Right lobe of liver (tissue), 6 donors: ENCODE data around the gene YES1. TPM values are rescaled to one million over a fixed set of nuclear protein-coding genes. Genes with fewer than 3 reads are reported as not detected.

Source experiments
- ATAC-seq, 4 donors: fragments of 200-7000 bp; cut with Tn5 transposase; one replicate each; pipeline ENCODE4 v1.9.1; 2020; ENCODE audit warnings: mild to moderate bottlenecking in 4 of 4, moderate library complexity in 4 of 4
- DNase-seq, 3 donors: peaks; one replicate each; pipeline ENCODE4 v3.0.0-alpha.2; 2020
- H3K27ac ChIP-seq, 3 donors: fragments of 200-600 bp; one replicate each; pipeline ENCODE4 v1.8.0; 2022
- H3K27me3 ChIP-seq, 2 donors: fragments of 200-600 bp; one replicate each; pipeline ENCODE4 v1.8.0; 2022
- H3K36me3 ChIP-seq, 4 donors: fragments of 200-600 bp; sonication (generic) in 1 of 4; one replicate each; pipeline versions ENCODE4 v1.5.1 to v1.8.0; 2017 to 2022; ENCODE audit warnings: control low read depth in 1 of 4
- H3K4me1 ChIP-seq, 4 donors: fragments of 200-600 bp; sonication (generic) in 1 of 4; one replicate each; pipeline versions ENCODE4 v1.5.1 to v1.8.0; 2017 to 2022; ENCODE audit warnings: control low read depth in 1 of 4
- H3K4me3 ChIP-seq, 3 donors: fragments of 200-600 bp; one replicate each; pipeline ENCODE4 v1.8.0; 2022
- H3K9me3 ChIP-seq, 4 donors: fragments of 200-600 bp; sonication (generic) in 1 of 4; one replicate each; pipeline versions ENCODE4 v1.5.1 to v1.8.0; 2017 to 2022; ENCODE audit warnings: control low read depth in 1 of 4
- CTCF ChIP-seq, 4 donors: fragments of 200-600 bp in 3 of 4; fragments of 450-650 bp in 1 of 4; IDR thresholded peaks; one replicate each; pipeline versions ENCODE4 v1.5.1 to v1.8.0; 2016 to 2022; ENCODE audit warnings: antibody characterized with exemption in 4 of 4, mild to moderate bottlenecking in 2 of 4
- POLR2A ChIP-seq: fragments of 450-650 bp; IDR thresholded peaks from one replicate; pipeline ENCODE4 v1.6.1; 2017; ENCODE audit warnings: antibody characterized with exemption, mild to moderate bottlenecking
- WGBS: methylation state at CpG from one replicate; pipeline ENCODE4 v1.1.6; 2018; ENCODE audit warnings: low coverage, low lambda C conversion rate; ENCODE audit not compliant: insufficient coverage; ENCODE audit errors: missing lambda C conversion rate; 5-methylcytosine and 5-hydroxymethylcytosine counted together
- intact Hi-C, 2 donors: fragments of 100-400 bp; cut with DNase I; formaldehyde crosslinking; loops; one replicate each; pipeline versions ENCODE4 v1.11.2 to v1.14.1; 2022
- total RNA-seq, 6 experiments: library from RNA; depleted of rRNA in 2 of 6; stranded (reverse); fragments of >200 nt in 2 of 6; fragmentation: NEBNext Ultra II Directional in 3 of 6; extraction: Animal tissue kit (Norgen Biotek cat#: 25700) in 3 of 6; gene quantifications; one replicate each; pipeline versions ENCODE4 v1.1.0 to v1.2.4, GENCODE V29; 2016 to 2023
- donor health status: DM: no; HTN: yes; CAD: no.
- donor health status: DM: no; HTN: no; CAD: no.
- donor health status: DM: no; HTN: no; CAD: no.
- donor health status: DM: no; HTN: yes; CAD: no.
- donor health status: DM: no; HTN: yes; CAD: no.

YES1 gene
- total RNA-seq, 6 experiments from 2014 or later = 30.6 to 79.8 (median 43.2) TPM

DNA sequence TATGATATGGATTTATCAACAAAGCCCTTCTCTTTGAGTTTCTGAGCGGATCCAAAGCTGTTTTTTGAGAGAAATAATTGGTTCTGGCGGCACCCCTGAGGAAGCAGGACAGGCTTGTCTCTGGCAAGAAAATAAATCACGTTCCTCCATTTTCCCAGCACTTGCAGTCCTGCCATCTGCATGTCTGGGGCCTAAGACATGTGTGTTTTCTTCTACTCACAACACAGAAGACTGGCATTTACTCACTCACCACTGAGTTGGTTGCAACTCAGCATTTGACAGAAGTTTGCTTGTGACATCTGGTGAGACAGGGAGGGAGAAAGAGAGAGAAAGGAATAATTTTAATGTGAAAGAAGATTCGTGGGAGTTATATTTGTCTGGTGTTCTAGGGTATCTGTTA lies 37.0 kb upstream of the YES1 start:
- DNase-seq (no peak), ATAC-seq (no peak)
- TF ChIP-seq CTCF (IDR thresholded peaks at IDR 0.05) (no peak), POLR2A (no peak)
- Histone ChIP-seq H3K27ac (peak overlapping the region in 1 of 3 donors; percentile 24), H3K27me3 (no peaks in the 10 kb centered on the region), H3K9me3 (no peaks in the 10 kb centered on the region), H3K4me1 (peaks cover 0 to 10% (median 5%) of the 10 kb centered on the region in 4 donors), H3K4me3 (no peak overlapping the region), H3K36me3 (no peaks in the 10 kb centered on the region)
- 96% methylated on average over 4 of the region's 4 CpGs for WGBS
- intact Hi-C loops = no loop called here

DNA sequence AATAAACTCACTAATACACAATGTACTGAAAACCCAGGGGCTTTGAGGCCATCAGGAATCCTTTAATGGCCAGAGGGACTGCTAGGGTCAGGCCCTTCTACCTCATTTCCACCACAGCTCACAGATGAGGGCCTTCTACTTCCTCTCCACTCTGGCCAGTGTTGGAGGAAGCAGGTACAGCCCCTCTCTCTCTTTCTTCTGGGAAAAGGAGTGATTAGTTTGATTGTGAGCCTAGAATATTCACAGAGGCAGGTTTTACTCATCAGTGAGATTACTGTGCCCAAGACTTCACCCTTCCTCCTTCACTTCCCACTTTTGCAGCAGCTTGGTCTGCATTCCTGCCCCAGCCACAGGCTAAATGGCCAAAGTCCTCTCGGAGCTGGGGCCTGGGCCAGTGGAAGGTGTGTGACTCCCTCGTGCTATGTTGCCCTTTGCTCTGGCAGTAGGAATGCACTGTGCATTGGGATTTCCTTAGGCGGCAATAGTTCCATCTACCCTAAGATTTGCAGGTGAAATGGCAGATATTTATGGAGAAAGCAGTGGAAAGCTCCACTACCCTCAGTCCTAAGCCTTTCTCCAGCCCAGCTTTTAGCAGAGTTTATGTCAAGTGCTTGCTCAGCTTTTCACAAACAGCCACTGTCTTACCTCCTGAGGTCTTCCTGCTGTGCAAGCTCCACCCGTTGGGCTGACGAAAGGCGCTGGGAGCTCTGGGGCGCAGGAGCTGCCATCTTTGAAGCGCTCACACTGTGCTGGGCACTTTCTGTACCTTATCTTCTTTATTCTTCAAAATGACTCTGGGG lies 36.2 kb upstream of the YES1 start:
- peak; percentile 96 to 100 (median 98) for ATAC-seq
- TF ChIP-seq POLR2A = no peak
- no peak for TF ChIP-seq CTCF (IDR thresholded peaks at IDR 0.05)
- H3K4me3 ChIP-seq = no peak overlapping the region
- peaks cover 0 to 10% (median 5%) of the 10 kb centered on the region in 4 donors for H3K4me1 ChIP-seq
- peak; percentile 74 to 89 (median 87) for DNase-seq
- no peaks in the 10 kb centered on the region for H3K9me3 ChIP-seq
- peak overlapping the region in 2 of 3 donors; percentile 71 to 74 for H3K27ac ChIP-seq
- H3K27me3 ChIP-seq = no peaks in the 10 kb centered on the region
- no peaks in the 10 kb centered on the region for H3K36me3 ChIP-seq
- intact Hi-C loops = no loop called here
- WGBS = 15% methylated on average over 4 of the region's 8 CpGs

DNA sequence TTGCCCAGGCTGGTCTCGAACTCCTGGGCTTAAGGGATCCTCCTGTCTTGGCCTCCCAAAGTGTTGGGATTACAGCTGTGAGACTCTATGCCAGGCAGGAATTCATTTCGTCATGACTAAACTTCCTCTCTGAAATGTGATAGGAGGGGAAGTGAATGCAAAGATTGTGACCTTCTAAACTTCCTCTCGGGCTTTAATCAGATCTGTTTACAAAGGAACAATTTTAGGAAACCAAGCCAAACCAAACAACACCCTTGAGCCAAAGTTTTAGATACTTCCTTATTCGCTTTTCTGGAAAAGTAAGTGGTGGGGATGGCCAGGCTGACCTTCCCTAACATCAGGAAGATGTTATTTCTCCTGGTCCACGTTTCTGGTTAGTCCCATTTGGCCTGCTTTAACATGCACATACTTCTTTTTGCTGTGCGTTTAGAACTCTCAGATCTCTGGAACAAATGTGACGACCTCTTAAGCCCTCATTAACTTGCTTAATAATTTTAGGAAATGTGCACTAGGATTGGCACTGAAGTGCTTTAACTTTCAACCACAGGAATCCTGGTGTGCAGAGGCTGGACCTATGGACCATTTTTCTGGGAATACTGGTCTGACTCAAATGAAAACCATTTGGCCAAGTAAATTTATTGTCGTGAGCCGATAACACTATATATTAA lies 33.2 kb upstream of the YES1 start:
- no peaks in the 10 kb centered on the region for H3K27me3 ChIP-seq
- ATAC-seq (peak; percentile 40 to 74 (median 56)), DNase-seq (no peak)
- H3K36me3 ChIP-seq = no peaks in the 10 kb centered on the region
- intact Hi-C loops = no loop called here
- TF ChIP-seq CTCF (IDR thresholded peaks at IDR 0.05) = no peak
- TF ChIP-seq POLR2A = no peak
- WGBS = 39% methylated on average over 9 of the region's 9 CpGs
- peak overlapping the region in 1 of 3 donors; percentile 10 for H3K27ac ChIP-seq
- H3K9me3 ChIP-seq = no peaks in the 10 kb centered on the region
- H3K4me1 ChIP-seq = peaks cover 0 to 10% (median 5%) of the 10 kb centered on the region in 4 donors
- H3K4me3 ChIP-seq = no peak overlapping the region

DNA sequence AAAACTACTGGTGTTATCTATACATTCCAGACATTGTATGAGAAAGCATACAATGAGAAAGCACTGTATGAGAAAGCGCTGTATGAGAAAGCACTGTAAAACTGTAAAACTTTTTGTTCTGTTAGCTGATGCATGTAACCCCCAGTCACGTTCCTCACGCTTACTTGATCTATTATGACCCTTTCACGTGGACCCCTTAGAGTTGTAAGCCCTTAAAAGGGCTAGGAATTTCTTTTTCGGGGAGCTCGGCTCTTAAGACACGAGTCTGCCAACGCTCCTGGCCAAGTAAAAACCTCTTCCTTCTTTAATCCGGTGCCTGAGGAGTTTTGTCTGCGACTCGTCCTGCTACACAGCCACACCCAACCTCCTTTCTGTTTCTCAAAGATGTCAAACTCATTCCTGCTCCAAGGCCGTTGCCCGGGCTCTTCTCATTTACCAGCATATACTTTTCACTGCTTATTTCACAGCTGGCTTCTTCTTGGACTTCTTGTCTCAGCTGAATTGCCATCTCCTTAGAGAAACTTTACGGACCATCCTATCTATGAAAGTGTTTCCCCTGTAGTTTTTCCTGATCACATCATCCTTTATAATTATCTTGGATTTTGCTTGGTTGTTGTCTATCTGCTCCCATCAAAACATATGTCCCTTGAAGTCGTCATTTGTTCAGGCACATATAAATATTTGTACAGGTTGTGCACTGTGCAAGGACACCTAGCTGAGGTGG lies 29.8 kb upstream of the YES1 start:
- TF ChIP-seq CTCF (IDR thresholded peaks at IDR 0.05) (no peak), POLR2A (no peak)
- intact Hi-C loops = no loop called here
- ATAC-seq (no peak), DNase-seq (no peak)
- Histone ChIP-seq H3K4me1 (peaks cover 0 to 10% (median 0%) of the 10 kb centered on the region in 4 donors), H3K4me3 (no peak overlapping the region), H3K27me3 (no peaks in the 10 kb centered on the region), H3K36me3 (no peaks in the 10 kb centered on the region), H3K9me3 (no peaks in the 10 kb centered on the region), H3K27ac (no peak overlapping the region)
- WGBS = 58% methylated on average over 14 of the region's 15 CpGs
